ENCODE data around the gene FARP1.

DNA sequence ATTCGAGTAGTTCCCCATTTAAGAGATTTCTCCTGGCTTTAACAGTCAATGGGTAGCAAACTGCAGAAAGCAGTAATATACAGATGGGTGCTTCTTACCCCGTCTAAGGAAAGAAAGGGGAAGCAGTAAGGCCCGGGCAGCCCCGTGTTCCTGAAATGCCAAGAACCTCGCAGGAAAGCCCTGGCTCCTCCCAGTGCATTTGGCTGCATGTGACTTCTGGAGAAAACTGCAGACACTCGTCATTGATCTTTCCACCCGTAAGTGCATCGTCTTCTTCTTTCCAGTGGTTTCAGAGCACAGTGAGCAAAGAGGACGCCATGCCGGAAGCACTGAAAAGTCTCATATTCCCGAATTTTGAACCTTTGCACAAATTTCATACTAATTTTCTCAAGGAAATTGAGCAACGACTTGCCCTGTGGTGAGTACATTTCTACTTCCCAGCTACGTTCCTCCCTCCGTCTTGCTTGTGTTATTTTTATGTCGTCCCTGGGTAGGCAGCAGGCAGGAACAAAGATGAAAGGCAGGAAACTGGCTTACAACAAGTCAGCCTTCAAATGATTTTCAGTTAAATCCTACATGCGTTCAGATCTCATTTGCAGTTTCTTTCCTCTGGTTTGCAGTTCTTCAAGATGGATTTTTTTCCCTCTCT, 268.8 kb downstream of the FARP1 start:
- no peak for TF ChIP-seq POLR2A (IDR thresholded peaks at IDR 0.05)
- TF ChIP-seq, protein P1, sequence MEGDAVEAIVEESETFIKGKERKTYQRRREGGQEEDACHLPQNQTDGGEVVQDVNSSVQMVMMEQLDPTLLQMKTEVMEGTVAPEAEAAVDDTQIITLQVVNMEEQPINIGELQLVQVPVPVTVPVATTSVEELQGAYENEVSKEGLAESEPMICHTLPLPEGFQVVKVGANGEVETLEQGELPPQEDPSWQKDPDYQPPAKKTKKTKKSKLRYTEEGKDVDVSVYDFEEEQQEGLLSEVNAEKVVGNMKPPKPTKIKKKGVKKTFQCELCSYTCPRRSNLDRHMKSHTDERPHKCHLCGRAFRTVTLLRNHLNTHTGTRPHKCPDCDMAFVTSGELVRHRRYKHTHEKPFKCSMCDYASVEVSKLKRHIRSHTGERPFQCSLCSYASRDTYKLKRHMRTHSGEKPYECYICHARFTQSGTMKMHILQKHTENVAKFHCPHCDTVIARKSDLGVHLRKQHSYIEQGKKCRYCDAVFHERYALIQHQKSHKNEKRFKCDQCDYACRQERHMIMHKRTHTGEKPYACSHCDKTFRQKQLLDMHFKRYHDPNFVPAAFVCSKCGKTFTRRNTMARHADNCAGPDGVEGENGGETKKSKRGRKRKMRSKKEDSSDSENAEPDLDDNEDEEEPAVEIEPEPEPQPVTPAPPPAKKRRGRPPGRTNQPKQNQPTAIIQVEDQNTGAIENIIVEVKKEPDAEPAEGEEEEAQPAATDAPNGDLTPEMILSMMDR (IDR thresholded peaks at IDR 0.05), result no peak
- no peak for TF ChIP-seq EP300 (IDR thresholded peaks at IDR 0.05)

Data from suprapubic skin (tissue), 3 donors.